ENCODE results near the gene GNAT2.

The GNAT2 gene

GRCh38 chr1:109566982-109567381 is 52.4 kb downstream of the GNAT2 start:
- DNase-seq (ENCODE audit: low read depth in 2 of 3, low spot score in 2 of 3), result no peak

- DNase-seq (ENCODE audit: low read depth in 2 of 3, low spot score in 2 of 3), result no peak
Measured at GRCh38 chr1:109565241-109565640, 54.2 kb downstream of the GNAT2 start.

GRCh38 chr1:109564194-109564878 is 55.1 kb downstream of the GNAT2 start:
- no peak for DNase-seq (ENCODE audit: low read depth in 2 of 3, low spot score in 2 of 3)

- no peak for DNase-seq (ENCODE audit: low read depth in 2 of 3, low spot score in 2 of 3)
Measured at GRCh38 chr1:109559995-109560394, 59.4 kb downstream of the GNAT2 start.

- DNase-seq (ENCODE audit: low read depth in 2 of 3, low spot score in 2 of 3), result no peak
Measured at GRCh38 chr1:109557520-109557919, 61.9 kb downstream of the GNAT2 start.

- DNase-seq (ENCODE audit: low read depth in 2 of 3, low spot score in 2 of 3), result no peak
Measured at GRCh38 chr1:109556563-109556962, 62.9 kb downstream of the GNAT2 start.
